SIG-M5 treated with dmso at 0.1 percent for 504 hours (cell line): ENCODE measurements around the gene IRX6.

Experiments used
- DNase-seq: peaks from one replicate; lab custom pipeline; 2025; ENCODE audit not compliant: unreplicated experiment; lab: John Stamatoyannopoulos, UW

IRX6 gene

GRCh38 chr16:55322327-55322726 lies 1.7 kb upstream of the IRX6 start:
- DNase-seq: no peak

- DNase-seq: no peak
Measured at GRCh38 chr16:55324285-55325079, 479 bp downstream of the IRX6 start.

- no peak for DNase-seq
Measured at GRCh38 chr16:55325080-55325447, 1.1 kb downstream of the IRX6 start.

GRCh38 chr16:55325458-55326109 lies 1.6 kb downstream of the IRX6 start:
- DNase-seq: no peak

GRCh38 chr16:55326261-55327092 lies 2.5 kb downstream of the IRX6 start:
- no peak for DNase-seq

GRCh38 chr16:55328611-55329569 lies 4.9 kb downstream of the IRX6 start:
- no peak for DNase-seq

- DNase-seq: no peak
Measured at GRCh38 chr16:55329791-55330428, 5.9 kb downstream of the IRX6 start.

GRCh38 chr16:55330781-55331647 lies 7.0 kb downstream of the IRX6 start:
- no peak for DNase-seq

GRCh38 chr16:55331648-55332185 lies 7.7 kb downstream of the IRX6 start:
- no peak for DNase-seq

- DNase-seq: peak; percentile 69
Measured at GRCh38 chr16:55333684-55334083, 9.7 kb downstream of the IRX6 start.

- no peak for DNase-seq
Measured at GRCh38 chr16:55338646-55339045, 14.6 kb downstream of the IRX6 start.

GRCh38 chr16:55340445-55340844 lies 16.4 kb downstream of the IRX6 start:
- DNase-seq: no peak

GRCh38 chr16:55341681-55342080 lies 17.7 kb downstream of the IRX6 start:
- DNase-seq: no peak

- DNase-seq: no peak
Measured at GRCh38 chr16:55346475-55346874, 22.5 kb downstream of the IRX6 start.

- DNase-seq: no peak
Measured at GRCh38 chr16:55349867-55350266, 25.9 kb downstream of the IRX6 start.

- no peak for DNase-seq
Measured at GRCh38 chr16:55350984-55351383, 27.0 kb downstream of the IRX6 start.

- no peak for DNase-seq
Measured at GRCh38 chr16:55351936-55352335, 27.9 kb downstream of the IRX6 start.

- DNase-seq: peak; percentile 13
Measured at GRCh38 chr16:55357241-55357640, 33.2 kb downstream of the IRX6 start.

GRCh38 chr16:55359946-55360345 lies 35.9 kb downstream of the IRX6 start:
- DNase-seq: no peak
